Neuronal stem cell (in vitro differentiated cells): ENCODE results near the gene RAB15.

Source experiments
- DNase-seq: peaks from one replicate; pipeline ENCODE4 v3.0.0-alpha.2; 2013; ENCODE audit warnings: low spot score
- H2AFZ ChIP-seq: one replicate; pipeline ENCODE4 v1.6.1; 2013; ENCODE audit warnings: mild to moderate bottlenecking, low read length, inconsistent platforms
- H2AK5ac ChIP-seq: 2 replicates; pipeline ENCODE4 v1.6.1; 2013; ENCODE audit warnings: low read depth, mild to moderate bottlenecking, inconsistent platforms, low read length, moderate library complexity, mixed read lengths
- H2BK120ac ChIP-seq: 2 replicates; pipeline ENCODE4 v1.6.1; 2013; ENCODE audit warnings: low read depth, mild to moderate bottlenecking, inconsistent platforms, low read length, moderate library complexity, mixed read lengths
- H2BK12ac ChIP-seq: one replicate; pipeline ENCODE4 v1.6.1; 2013; ENCODE audit warnings: low read length, inconsistent platforms
- H2BK15ac ChIP-seq: 2 replicates; pipeline ENCODE4 v1.6.1; 2013; ENCODE audit warnings: mild to moderate bottlenecking, low read length, inconsistent platforms, mixed read lengths
- H2BK5ac ChIP-seq: one replicate; pipeline ENCODE4 v1.6.1; 2013; ENCODE audit warnings: inconsistent platforms, mild to moderate bottlenecking, low read length, moderate library complexity
- H3K14ac ChIP-seq: one replicate; pipeline ENCODE4 v1.6.1; 2013; ENCODE audit warnings: low read length, inconsistent platforms
- H3K18ac ChIP-seq: 2 replicates; pipeline ENCODE4 v1.6.1; 2013; ENCODE audit warnings: low read length, inconsistent platforms
- H3K23ac ChIP-seq: 2 replicates; pipeline ENCODE4 v1.6.1; 2013; ENCODE audit warnings: low read depth, mild to moderate bottlenecking, mixed read lengths, low read length, inconsistent platforms; ENCODE audit not compliant: poor library complexity
- H3K27ac ChIP-seq: replicated peaks from 3 replicates; pipeline ENCODE4 v1.5.1; 2013; ENCODE audit warnings: low read length, inconsistent platforms
- H3K27me3 ChIP-seq, 3 experiments: 2 replicates each; pipeline ENCODE4 v1.6.1; 2013; ENCODE audit warnings: low read length in 3 of 3, mild to moderate bottlenecking in 2 of 3, inconsistent platforms in 1 of 3, low read depth in 1 of 3, mixed read lengths in 1 of 3, moderate library complexity in 1 of 3; ENCODE audit not compliant: control insufficient read depth in 3 of 3, insufficient read depth in 3 of 3
- H3K36me3 ChIP-seq, 2 donors: replicated peaks in 1 of 2; 2 replicates each; pipeline ENCODE4 v1.6.1; 2013; ENCODE audit warnings: low read length in 2 of 2; ENCODE audit not compliant: control insufficient read depth in 2 of 2, insufficient read depth in 2 of 2
- H3K4ac ChIP-seq: 2 replicates; pipeline ENCODE4 v1.6.1; 2013; ENCODE audit warnings: inconsistent platforms, mild to moderate bottlenecking, low read length, moderate library complexity
- H3K4me1 ChIP-seq, 2 donors: 1 replicate in 1 of 2; 2 replicates in 1 of 2; pipeline ENCODE4 v1.6.1; 2013; ENCODE audit warnings: low read length in 2 of 2, low read depth in 1 of 2; ENCODE audit not compliant: control insufficient read depth in 2 of 2, insufficient read depth in 1 of 2
- H3K4me2 ChIP-seq: one replicate; pipeline ENCODE4 v1.6.1; 2013; ENCODE audit warnings: mild to moderate bottlenecking, low read length, inconsistent platforms; ENCODE audit not compliant: insufficient read depth, poor library complexity, severe bottlenecking
- H3K4me3 ChIP-seq, 2 donors: 2 replicates each; pipeline ENCODE4 v1.5.1; 2013; ENCODE audit warnings: low read length in 2 of 2, mild to moderate bottlenecking in 2 of 2, inconsistent platforms in 1 of 2, moderate library complexity in 1 of 2
- H3K79me1 ChIP-seq: one replicate; pipeline ENCODE4 v1.6.1; 2013; ENCODE audit warnings: low read depth, mild to moderate bottlenecking, inconsistent platforms, low read length, moderate library complexity
- H3K9ac ChIP-seq: one replicate; pipeline ENCODE4 v1.6.1; 2013; ENCODE audit warnings: mild to moderate bottlenecking, low read depth, low read length, inconsistent platforms; ENCODE audit not compliant: poor library complexity
- H3K9me3 ChIP-seq, 2 donors: replicated peaks in 1 of 2; 2 replicates each; pipeline versions ENCODE3 to v1.6.1; 2013; ENCODE audit warnings: low read length in 2 of 2, mild to moderate bottlenecking in 2 of 2, inconsistent platforms in 1 of 2, low read depth in 1 of 2, mixed read lengths in 1 of 2, moderate library complexity in 1 of 2; ENCODE audit not compliant: control insufficient read depth in 2 of 2, insufficient read depth in 1 of 2
- H4K8ac ChIP-seq: one replicate; pipeline ENCODE4 v1.6.1; 2013; ENCODE audit warnings: low read depth, mild to moderate bottlenecking, inconsistent platforms, low read length, moderate library complexity
- H4K91ac ChIP-seq: one replicate; pipeline ENCODE4 v1.6.1; 2013; ENCODE audit warnings: low read length, low read depth, mild to moderate bottlenecking, inconsistent platforms; ENCODE audit not compliant: poor library complexity
- WGBS, 2 donors: extraction: QIAGEN DNeasy Blood & Tissue Kit; methylation state at CpG; one replicate each; pipeline ENCODE4 v1.1.7; 2013; ENCODE audit warnings: missing lambda C conversion rate in 2 of 2, mixed read lengths in 1 of 2; ENCODE audit not compliant: insufficient read length in 2 of 2, insufficient replicate concordance in 1 of 2; ENCODE audit errors: extremely low coverage in 2 of 2; 5-methylcytosine and 5-hydroxymethylcytosine counted together

The RAB15 gene

DNA sequence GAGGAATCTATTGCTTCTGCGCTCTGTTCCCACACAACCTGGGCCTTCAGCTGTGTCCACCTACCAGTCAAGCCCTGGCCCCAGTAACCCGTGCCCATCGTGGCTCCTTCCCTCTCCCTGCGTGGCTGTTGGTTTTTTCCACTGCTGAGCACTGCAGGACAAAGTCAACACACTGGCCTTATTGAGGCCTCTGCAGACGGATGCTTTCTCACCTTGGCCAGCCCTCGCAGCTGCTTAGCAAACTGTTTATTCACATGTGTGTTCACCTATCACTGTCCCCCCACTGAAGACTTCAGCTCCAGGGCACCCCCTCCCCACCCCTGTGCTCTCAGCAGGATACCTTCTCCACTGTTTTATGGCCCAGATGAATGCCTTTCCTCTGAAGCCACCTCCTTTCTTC lies 16.8 kb downstream of the RAB15 start:
- Histone ChIP-seq H3K4me3 (no peak overlapping the region), H4K8ac (no peak overlapping the region), H2BK5ac (no peak overlapping the region), H3K79me1 (no peaks in the 10 kb centered on the region), H2BK12ac (no peak overlapping the region), H3K9ac (no peak overlapping the region), H3K27me3 (peaks cover 0 to 1% (median 0%) of the 10 kb centered on the region in 3 experiments), H3K9me3 (no peaks in the 10 kb centered on the region), H3K4me2 (no peak overlapping the region), H3K4me1 (peaks cover 0 to 2% of the 10 kb centered on the region in 2 donors), H4K91ac (no peak overlapping the region), H2AFZ (no peak overlapping the region), H2BK120ac (no peak overlapping the region), H3K27ac (no peak overlapping the region), H3K23ac (no peak overlapping the region), H3K36me3 (peaks cover 0 to 35% of the 10 kb centered on the region in 2 donors), H3K18ac (no peak overlapping the region), H2BK15ac (no peak overlapping the region), H3K4ac (no peak overlapping the region), H2AK5ac (no peak overlapping the region), H3K14ac (no peak overlapping the region)
- no CpG with 5 or more reads among the region's 6 CpGs for WGBS, 2 donors
- no peak for DNase-seq

DNA sequence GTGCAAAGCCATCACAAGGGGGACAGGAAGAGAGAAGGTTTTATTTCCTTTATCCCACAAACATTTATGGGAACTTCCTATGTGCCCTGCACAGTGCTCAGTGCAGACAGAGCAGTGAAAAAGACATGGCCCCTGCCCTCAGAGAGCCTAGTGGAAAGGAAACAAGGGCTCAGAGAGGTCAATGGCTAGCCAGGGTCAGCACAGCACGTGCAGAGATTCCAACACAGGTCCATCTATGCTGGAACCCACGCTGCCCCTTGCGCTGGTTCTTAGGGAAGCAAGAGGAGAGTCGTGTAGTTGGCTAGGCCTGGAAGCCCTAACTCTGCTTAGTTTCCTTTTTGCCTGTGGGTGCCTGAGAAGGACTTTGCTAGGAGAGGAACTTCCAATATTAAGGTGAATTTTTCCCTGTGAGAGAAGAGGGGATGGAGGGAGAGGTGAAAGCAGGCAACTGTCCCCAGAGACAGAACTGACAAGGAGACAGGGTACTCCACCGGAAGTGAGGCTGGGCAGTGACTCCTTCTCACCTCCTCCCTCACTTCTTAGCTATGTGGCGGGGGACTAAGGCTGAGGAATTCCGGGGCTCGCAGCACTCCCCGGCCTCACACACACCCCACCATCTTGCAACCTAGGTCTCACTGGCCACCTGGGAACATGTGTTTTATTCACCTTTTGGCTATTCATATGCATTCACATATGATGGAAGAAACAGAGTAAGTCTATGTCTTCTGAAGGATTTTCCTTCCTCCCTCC lies 17.5 kb downstream of the RAB15 start:
- no CpG with 5 or more reads among the region's 9 CpGs for WGBS, 2 donors
- Histone ChIP-seq H3K36me3 (peaks cover 0 to 41% of the 10 kb centered on the region in 2 donors), H3K27ac (no peak overlapping the region), H2BK15ac (no peak overlapping the region), H3K4me3 (no peak overlapping the region), H2AFZ (no peak overlapping the region), H3K14ac (no peak overlapping the region), H2BK120ac (no peak overlapping the region), H4K91ac (no peak overlapping the region), H2BK12ac (no peak overlapping the region), H3K9ac (no peak overlapping the region), H3K79me1 (no peaks in the 10 kb centered on the region), H3K9me3 (no peaks in the 10 kb centered on the region), H3K4ac (no peak overlapping the region), H3K27me3 (peaks cover 0 to 1% (median 0%) of the 10 kb centered on the region in 3 experiments), H2BK5ac (no peak overlapping the region), H3K23ac (no peak overlapping the region), H4K8ac (no peak overlapping the region), H3K4me2 (no peak overlapping the region), H2AK5ac (no peak overlapping the region), H3K4me1 (peaks cover 0 to 2% of the 10 kb centered on the region in 2 donors), H3K18ac (no peak overlapping the region)
- DNase-seq, result no peak

DNA sequence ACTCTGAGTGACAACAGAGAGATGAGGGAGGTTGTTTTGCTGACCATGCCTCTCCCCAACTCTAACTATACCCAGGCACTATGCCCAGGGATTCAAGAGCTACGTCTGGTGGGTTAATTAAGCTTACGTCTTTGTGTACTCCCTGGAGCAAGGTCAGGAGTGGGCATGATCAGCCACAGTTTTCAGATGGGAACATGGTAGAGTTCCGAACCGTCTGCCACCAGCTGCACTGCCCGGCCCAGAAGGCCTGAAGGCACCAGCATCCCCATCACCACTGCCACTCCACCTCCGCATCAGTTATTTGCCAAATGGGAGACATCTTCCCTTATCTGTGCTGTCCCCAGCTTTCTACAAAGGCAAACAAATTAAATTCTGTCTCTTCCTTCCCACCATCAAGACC lies 18.5 kb downstream of the RAB15 start:
- H3K9ac ChIP-seq, result no peak overlapping the region
- no peak overlapping the region for H2BK5ac ChIP-seq
- no CpG with 5 or more reads among the region's 6 CpGs for WGBS, 2 donors
- no peak overlapping the region for H2AFZ ChIP-seq
- no peak for DNase-seq
- H3K79me1 ChIP-seq, result no peaks in the 10 kb centered on the region
- no peak overlapping the region for H3K18ac ChIP-seq
- H2BK15ac ChIP-seq, result no peak overlapping the region
- no peak overlapping the region for H3K14ac ChIP-seq
- no peak overlapping the region for H2AK5ac ChIP-seq
- H3K4me2 ChIP-seq, result no peak overlapping the region
- H3K4me1 ChIP-seq, result peaks cover 0 to 2% of the 10 kb centered on the region in 2 donors
- no peak overlapping the region for H3K4ac ChIP-seq
- H3K27me3 ChIP-seq, result peaks cover 0 to 1% (median 0%) of the 10 kb centered on the region in 3 experiments
- H2BK12ac ChIP-seq, result no peak overlapping the region
- no peaks in the 10 kb centered on the region for H3K9me3 ChIP-seq
- H3K36me3 ChIP-seq, result peaks cover 0 to 48% of the 10 kb centered on the region in 2 donors
- H4K91ac ChIP-seq, result no peak overlapping the region
- no peak overlapping the region for H4K8ac ChIP-seq
- H3K4me3 ChIP-seq, result no peak overlapping the region
- H3K27ac ChIP-seq, result no peak overlapping the region
- H3K23ac ChIP-seq, result no peak overlapping the region
- no peak overlapping the region for H2BK120ac ChIP-seq

DNA sequence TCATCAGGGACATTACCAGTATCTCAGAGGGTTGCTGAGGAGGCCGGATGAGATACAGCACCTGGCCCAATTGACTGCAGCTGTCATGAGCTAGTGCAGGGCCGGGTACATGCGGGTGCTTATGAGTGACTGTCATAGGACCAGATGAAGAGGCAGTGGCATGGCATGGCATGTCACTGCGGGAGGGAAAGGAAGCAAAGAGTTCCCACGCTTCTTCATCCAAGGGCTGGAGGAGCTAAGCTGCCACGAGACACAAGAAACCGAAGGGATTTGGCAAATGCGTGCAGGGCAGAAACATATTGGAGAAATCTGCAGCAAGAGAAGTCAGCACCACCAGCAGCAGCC lies 18.9 kb downstream of the RAB15 start:
- H3K4ac ChIP-seq, result no peak overlapping the region
- WGBS, 2 donors, result no CpG with 5 or more reads among the region's 8 CpGs
- no peak overlapping the region for H3K4me3 ChIP-seq

More for the DNA sequence above, 18.9 kb downstream of the RAB15 start:
- H3K14ac ChIP-seq, result no peak overlapping the region
- no peak overlapping the region for H2BK5ac ChIP-seq
- no peak overlapping the region for H3K27ac ChIP-seq
- no peaks in the 10 kb centered on the region for H3K79me1 ChIP-seq
- no peak overlapping the region for H4K91ac ChIP-seq
- no peak overlapping the region for H2AFZ ChIP-seq
- H3K4me1 ChIP-seq, result peaks cover 0 to 2% of the 10 kb centered on the region in 2 donors
- H3K9me3 ChIP-seq, result no peaks in the 10 kb centered on the region
- H3K36me3 ChIP-seq, result peaks cover 0 to 52% of the 10 kb centered on the region in 2 donors
- no peak overlapping the region for H2BK12ac ChIP-seq
- no peak overlapping the region for H2BK120ac ChIP-seq
- peaks cover 0 to 1% (median 0%) of the 10 kb centered on the region in 3 experiments for H3K27me3 ChIP-seq
- no peak overlapping the region for H2BK15ac ChIP-seq
- no peak overlapping the region for H3K9ac ChIP-seq
- no peak for DNase-seq
- H3K4me2 ChIP-seq, result no peak overlapping the region
- no peak overlapping the region for H4K8ac ChIP-seq
- no peak overlapping the region for H2AK5ac ChIP-seq
- H3K18ac ChIP-seq, result no peak overlapping the region
- no peak overlapping the region for H3K23ac ChIP-seq
